Stimulated activated CD8-positive, alpha-beta memory T cell treated with anti-CD3 and anti-CD28 coated beads, Interleukin-4, amount 100 ng/mL, for 48 hours (primary cell): ENCODE measurements around the gene PPFIA2.
A peak's percentile ranks its signal among the peaks of the same experiment; 100 is the strongest.

Experiments used
- DNase-seq: peaks from one replicate; pipeline ENCODE4 v3.0.0-alpha.2; 2020

The PPFIA2 gene

DNA sequence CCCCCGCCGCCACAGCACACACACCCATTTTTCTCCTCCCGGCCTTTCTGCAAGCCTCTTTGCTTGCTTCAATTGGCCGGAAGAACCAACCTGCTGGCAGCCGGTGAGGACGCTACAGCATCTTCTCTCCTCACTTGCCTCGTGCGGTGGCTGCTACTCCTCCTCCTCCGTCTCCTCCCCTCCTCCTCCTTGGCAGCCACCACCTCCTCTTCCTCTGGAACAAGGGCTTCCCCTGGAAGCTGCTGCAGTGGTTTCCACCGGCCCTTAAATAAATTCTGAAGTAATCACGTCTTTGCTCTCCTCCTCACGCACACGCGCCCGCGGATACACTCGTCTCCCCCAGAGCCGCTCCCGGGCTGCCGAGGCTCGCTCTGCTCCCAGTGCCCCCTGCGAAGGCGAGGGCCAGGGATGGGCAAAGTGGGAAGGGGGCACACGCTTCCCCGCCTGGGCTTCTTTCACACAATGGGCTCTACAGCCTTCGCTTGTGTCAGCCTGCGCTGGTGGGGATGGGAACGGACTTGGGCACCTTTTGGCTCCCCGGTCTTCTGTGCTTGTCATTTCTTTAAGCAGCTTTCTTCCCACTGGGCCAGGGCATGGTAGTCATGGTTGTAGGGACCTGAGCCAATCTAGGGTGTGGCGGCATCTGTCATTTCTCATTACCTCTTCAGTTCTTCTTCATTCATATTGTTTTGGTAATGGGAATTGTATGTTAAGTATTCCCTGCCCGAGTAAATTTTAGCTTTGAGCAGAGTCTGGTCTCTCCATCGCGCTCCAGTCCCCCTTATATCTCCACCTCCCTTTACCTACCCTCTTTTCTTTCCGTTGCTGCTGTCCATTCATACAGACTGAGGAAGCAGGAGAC, at the start of gene PPFIA2:
PPFIA2 (minus strand) TSS at position 161 of the 862 bp plus-strand sequence.
- peak; percentile 24 for DNase-seq

DNA sequence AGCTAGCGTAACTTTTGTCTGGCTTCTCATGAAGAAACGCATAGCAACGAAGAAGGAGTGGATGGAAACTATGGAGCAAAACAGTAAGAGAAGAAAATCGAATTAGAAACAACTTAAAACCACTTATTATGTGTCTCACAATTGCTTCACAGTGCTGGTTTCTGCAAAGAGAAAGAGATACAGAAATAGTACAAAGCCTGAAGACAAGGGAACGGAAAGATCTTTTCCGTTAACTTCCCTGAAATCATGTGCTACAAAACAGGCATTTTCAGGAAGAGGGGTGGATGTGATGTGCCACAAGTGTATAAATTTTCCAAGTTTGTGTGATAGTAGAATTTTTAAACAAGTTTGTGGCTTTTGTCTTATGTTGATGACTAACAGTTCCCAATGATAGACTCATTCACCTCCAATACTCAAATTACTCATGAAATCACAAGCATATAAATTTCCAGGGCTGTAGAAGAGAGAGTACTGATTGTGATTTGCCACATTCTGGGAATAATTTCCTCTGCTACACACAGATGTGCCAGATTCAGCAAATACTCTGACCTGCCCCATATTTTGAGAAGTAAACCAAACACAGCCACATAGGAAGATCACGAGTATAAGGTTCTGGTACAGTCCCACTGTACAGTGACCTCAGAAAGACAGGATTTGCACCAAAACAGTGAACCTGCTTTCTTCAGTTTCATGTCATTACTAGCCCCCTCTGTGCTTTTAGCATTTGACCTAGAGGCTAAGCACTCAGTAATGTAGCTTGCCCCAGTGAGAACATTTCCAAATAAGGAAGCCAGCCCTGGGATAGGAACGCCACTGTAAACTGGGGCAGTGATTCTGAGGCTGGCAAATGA, 41.4 kb upstream of the PPFIA2 start:
- DNase-seq = no peak

DNA sequence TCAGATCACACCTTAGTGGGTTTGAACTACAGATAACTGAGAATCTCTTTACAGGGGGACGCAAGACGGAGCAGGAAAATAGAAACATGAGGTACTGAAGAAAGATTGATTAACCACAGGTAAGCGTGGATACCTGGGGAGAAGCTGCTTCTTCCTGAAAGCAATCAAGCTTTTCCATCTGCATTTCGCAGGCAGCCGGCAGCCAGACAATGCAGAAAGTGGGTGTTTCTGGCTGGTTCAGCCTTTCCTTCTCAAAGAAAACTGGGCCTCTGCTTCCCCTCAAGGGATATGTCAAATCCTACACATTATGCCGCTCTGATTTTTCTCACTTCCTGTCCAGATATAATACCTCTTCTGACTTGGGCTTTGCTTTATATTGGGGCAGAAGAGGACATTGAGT, 39.1 kb upstream of the PPFIA2 start:
- no peak for DNase-seq

DNA sequence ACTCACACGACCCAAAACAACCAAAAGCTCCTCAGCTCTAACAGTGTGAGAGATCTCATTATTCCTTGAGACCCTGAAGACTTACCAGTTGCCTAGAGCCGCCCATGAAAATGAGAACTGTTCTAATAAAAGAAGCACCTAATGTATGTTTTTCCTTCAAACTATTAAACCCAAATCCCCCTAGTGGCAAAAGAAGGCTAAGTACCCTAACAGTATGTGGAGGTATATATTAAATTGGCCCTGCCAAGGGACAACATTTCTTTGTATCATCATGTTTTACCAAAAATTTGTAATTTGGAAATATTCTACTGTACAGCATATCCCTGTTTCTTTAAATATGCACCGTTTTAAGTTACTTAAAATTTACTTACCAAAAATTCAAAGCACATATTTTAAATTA, 38.0 kb upstream of the PPFIA2 start:
- no peak for DNase-seq

DNA sequence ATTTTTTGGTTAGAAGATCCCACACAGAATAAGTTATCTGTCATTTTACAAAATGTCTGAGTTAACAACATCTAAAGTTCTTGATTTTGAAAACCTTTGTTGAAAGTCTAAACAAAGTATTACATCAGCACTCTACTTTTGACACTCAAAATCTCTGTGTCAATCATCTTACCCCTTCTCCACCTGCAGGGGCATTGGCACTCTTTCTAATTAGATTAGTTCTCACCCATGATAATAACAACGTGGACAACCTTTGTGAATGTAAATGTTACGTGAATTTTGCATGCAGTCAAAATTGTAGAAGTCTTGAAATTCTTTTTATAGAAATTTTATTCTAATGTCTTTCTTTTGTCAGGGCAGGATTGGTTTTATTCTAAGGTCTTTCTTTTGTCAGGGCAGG, 33.5 kb upstream of the PPFIA2 start:
- DNase-seq = no peak

DNA sequence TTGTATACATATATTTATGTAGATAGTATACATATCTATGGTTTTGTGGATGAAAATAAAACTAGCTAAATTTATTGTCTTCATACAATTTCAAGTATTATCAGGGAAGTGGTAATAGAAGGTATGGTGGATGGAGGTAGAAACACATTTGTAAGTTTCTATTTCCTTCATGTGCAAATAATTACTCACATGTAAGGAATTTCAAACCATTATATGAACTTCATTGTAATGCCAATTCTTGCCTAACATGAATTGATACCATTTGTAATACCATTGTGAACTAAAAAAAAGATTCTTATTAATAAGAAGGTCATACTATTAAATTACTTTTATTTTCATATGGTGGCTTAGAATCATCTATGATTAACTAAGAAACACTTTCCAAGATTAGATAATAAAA, 20.1 kb upstream of the PPFIA2 start:
- no peak for DNase-seq

DNA sequence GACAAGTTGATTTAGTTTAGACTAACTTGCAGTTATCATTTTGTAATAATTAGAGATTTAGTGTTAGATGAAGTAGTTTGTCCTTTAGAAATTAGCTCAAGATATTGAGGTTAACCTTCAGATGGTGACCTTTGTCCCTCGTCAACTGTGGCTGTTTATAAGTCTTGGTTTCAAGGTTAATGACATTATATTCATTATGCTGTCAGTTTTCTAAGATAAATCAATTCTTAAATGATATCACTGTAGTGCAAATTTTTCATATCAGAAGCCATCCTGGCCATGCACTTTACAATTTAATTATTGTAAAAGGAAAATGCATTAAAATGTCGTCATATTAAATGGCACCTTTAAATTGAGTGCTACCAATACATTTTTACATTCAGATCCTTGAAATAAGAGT, 19.6 kb upstream of the PPFIA2 start:
- DNase-seq = no peak

DNA sequence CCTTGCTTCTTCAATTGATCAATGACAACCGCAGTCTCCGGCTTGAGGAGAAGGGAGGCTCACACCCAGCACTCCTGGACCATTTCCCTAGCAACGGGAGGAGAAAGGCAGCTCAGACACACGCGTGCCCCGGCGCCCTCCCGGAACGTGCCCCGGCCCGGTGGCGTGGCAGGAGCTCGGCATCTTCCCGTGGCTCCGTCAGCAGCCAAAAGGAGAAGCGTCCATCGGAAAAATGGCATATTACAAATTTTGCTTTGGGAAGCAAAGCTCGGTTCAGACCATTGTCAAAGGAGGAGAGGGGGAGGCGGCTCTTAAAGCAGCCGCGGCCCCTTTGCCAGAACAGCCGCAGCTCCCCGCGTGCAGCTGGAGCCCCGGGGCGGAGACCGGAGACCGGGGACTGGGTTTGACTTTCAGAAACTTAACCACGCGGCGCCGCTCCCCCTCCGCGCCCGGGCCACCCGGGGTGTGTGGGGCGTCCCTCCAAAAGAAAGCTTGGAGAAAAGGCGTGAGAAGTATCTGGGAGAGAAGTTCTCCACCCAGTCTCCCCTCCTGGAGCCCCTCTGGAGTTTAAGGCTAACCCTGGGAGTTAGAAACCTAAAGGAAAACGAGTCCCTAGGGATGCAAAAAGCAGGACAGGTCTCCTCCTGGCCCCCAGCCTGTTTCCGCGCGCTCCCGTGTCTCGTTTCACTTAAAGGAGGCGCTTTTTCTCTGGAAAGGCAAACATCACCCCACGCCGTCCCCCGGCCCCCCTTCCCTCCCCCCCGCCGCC, 545 bp downstream of the PPFIA2 start:
- DNase-seq = peak; percentile 31

DNA sequence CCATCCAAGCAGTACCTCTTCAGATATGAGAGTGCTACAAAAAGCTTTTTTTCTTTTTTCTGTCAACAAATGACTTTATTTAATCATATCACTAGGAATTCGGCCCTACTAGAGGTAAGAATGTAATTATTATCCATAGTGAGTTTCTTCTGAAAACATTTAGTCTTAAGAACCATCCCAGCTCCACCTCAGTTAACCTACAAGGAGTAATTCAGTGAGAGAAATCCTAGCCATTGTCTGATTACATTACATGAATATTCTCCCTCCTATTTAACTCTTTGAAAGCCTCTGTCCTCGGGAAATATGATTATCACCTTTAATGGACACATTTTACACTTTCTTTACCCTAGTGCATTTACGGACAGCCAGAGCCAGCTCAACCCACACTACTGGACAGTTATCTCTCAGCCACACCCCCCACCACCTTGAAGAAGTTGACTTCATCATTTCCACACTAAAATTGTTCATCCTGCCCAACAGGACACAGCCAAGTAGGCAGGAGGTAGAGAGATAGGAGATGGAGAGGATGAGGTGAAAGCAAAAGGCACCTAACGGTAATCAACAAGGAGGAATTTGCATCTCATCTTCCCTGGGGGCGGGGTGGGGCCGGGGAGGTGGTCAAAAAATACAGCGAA, 1.3 kb downstream of the PPFIA2 start:
- no peak for DNase-seq

DNA sequence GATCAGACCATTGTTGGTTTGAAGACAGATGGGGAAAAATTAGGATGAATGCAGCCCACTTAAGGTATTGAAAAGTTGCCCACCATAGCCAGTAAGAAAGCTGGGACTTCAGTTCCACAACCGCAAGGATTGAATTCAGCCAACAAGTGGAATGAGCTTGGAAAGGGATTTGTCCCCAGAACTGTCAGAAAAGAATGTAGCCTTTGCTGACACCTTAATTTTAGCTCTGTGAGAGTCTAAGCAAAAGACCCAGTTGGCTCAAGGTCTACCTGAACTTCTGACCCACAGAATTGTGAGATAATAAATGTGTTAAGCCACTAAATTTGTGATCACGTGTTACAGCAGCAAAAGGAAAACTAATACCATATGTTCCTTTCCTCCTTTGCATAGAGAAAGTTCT, 29.4 kb downstream of the PPFIA2 start:
- no peak for DNase-seq

DNA sequence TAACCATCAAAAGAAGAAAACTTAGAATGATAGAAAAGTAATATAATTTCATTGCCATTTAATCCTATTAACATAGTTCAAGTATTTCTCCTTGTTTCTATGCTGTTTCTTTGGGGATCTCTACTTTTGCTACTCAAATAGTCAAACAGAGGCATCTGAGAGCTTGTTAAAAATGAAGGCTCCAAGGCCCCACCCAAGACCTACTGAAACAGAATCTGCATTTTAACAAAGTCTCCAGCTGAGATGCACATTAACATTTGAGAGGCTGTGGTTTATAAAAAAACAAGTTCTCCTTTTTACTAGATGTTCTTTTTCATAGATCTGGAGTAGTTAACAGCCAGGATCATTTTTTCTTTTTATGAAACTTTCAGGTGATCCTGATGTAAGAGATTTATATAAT, 31.8 kb downstream of the PPFIA2 start:
- DNase-seq = no peak

DNA sequence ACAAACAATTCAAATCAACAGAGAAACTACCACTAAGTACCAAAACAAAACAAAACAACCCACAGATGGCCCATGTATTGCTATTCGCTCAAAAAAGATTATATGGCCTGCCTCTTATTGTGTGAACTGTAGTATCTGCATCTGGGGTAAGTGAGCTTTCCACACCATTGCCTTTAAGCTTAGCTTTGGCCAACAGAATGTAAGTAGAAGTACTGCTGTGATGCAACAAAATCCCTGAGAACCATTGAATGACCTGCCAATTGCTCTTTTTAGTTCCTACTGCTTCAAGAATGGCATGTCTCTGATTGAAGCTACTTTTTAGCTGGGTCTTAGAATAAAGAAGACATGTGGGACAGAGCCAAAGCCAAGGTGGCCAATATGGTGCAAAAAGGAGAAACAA, 32.5 kb downstream of the PPFIA2 start:
- no peak for DNase-seq

DNA sequence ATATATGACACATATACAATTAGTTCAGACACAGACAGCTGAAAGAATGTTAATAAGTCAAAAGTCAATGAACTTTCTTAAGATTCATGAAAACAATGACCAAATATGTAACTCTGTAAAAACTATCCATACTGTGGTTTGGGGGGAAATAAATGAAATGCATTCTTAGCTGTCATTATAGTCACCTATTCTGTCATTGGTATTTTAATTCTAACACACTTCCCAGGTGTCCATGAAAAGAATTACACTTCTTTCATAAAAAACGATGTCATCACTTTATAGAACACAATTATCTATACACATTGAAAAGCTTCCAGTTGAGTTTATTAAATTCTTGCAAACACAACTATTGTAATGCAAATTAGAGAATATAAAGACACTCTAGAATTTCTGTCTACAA, 35.8 kb downstream of the PPFIA2 start:
- no peak for DNase-seq

DNA sequence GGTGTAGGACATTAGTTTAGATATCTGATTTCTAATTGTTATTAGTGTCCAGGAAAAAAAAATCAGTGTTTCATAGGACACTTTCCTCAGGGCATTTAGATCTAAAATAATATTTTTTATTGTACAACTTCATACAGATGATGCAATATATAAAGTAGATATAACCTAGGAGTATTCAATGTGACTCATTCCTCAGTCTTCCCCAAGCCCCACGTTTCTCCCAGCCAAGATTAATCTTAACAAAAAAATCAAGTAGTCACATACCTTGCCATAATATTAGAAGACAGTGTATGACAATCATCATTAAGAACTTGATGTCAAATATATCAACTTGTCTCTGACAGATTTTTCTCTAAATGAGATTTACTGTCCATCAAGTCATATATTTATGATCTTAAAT, 37.1 kb downstream of the PPFIA2 start:
- no peak for DNase-seq

DNA sequence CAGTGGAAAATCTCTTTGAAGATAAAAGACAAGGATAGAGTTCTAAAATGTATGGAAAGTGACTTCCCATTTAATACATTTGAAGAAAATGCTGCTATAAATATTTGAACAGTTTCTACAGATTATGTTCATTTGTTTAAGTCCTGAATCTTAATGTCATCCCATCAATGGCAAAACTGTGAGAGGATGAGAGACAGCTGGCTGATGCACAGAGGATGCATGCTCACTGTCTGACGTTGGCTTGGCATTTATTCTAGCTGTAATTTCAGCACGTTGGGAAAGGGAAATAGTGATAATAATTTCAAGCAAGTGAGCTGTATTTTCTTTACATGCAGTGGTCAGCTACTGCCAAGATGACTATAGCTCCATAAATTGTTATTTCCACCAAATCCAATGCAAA, 40.5 kb downstream of the PPFIA2 start:
- DNase-seq = no peak

DNA sequence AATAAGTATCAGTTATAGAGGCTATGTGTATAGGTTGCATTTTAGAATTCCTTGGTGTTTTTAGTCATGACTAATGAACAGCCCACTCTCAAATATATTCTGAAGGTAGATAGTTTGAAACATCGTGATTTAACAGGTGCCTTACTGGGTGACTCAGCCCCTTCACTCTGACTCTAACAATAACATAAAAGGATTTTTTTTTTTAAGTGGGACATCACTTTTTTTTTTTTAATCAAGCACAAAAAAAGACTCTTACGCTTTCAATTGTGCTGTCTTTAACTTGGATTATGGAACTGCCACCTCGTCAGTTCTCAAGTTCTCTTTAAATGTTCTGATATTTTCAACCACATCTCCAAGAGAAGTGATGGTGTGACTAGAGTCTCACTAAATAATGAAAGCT, 46.6 kb downstream of the PPFIA2 start:
- no peak for DNase-seq

DNA sequence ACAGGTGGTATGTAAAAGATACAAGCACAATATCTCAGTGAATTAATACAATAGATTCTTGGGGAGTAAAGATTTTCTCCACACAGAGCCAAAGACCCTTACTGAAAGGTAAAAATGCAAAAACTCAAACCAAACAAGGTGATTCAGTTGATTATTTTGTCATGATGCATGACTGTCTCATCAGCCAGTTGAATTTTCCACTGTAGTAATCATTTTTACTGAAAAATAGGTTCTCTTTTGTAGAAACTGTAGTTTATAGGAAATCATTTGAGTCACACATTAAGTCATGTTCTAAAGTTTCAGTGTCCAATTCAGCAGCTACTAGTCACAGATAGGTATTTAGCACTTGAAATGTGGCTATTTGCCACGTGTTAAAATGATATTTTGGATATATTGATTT, 53.6 kb downstream of the PPFIA2 start:
- no peak for DNase-seq

DNA sequence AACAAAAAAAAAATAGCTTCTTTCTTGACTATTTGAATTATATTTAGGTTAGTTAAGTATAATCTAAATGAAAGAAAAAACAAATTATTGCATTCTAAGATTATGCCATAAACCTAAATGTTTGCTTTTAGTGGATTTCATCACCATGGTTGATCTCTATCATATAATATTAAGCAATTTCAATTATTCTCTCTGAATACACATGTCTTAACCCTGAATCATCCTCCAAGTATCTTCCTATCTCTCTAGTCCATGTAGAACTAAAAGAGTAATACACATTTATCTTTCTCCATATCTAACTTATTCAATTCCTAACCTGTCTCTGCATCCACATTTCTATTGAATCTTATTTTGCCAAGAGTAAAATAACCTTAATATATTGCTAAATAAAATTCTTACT, 59.6 kb downstream of the PPFIA2 start:
- DNase-seq = no peak

DNA sequence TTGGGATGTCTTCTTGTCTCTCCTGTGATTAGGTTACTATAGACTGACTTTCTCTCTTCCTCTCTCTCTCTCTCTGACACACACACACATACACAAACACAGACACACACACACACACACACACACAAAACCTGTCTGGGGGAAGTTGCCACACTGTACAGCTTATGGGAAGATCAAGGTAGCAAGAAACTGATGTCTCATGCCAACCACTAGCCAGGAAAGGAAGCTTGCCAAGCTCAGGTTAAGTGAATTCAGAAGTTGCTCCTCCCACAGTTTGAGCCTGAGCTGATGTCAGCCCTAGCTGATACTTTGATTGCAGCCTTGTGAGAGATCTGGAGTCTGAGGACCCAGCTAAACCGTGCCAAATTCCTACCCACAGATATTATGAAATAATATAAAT, 67.1 kb downstream of the PPFIA2 start:
- no peak for DNase-seq

DNA sequence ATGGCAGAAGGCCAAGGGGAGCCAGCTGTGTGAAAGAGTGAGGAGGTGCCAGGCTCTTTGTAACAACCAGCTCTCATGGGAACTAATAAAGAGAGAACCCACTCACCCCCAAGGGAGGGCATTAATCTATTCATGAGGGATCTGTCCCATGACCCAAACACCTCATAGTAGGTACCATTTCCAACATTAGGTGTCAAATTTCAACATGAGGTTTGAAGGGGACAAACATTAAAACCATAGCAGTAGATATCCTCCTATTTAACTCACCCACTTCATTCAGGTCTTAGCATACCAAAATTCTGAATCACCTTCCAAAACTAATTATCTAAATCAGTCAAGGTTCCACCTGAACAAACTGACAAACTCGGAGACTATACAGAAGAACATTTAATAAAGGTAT, 75.3 kb downstream of the PPFIA2 start:
- no peak for DNase-seq

DNA sequence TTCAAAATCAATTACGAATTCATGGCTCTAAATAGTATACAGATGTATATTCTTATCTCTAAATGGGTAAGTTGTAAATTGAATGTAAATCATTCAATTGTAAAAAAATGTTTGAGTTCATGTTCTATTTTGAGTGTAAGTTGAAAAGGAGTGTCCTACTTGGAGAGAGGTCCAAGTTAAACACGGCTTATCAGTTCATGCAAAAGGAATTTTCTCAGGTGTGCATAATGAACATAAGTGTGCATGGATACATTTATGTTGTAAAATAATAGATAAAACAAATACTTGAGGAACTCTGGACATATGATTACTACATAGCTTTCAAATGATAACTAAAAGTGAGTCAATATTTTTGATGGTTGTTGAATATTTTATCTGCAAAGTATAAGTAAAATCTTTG, 79.5 kb downstream of the PPFIA2 start:
- no peak for DNase-seq

DNA sequence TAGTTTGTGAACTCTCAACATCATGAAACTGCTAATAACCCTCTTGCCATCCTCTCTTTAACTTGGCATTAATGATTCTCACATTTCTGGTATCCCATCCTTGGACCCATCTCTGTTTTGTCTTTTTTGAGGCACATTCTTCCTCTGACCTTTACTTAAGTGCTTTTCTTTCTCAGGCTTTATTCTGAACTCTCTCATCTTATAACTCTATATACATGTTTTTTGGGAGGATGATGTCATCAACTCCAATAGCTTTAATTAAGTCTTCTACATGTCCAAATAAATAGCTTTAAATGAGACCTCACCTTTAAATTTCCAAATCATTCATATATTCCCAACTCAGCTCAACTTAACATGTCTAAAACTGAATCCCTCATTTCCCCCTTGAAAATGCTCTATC, 88.4 kb downstream of the PPFIA2 start:
- DNase-seq = no peak

DNA sequence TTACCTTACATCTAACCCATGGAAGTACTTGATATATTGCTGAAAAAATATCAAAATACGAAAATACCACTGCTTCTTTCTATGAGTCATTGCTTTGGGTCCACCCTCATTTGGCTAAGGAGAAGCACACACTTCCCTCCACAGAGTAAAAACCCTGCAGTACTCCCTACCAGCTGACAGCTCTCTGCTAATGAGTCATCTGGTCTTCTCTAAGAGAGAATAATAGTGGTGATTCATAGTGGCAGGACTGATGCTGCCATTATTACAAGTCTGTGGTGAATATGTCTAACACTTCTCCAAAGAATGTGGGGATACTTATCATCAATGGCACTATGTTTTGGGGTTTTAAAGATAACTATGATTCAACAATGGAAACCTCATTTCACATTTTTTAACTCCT, 90.7 kb downstream of the PPFIA2 start:
- DNase-seq = no peak
